GM12878 (cell line): ENCODE data around the gene MIEN1. TPM values are rescaled to one million over a fixed set of nuclear protein-coding genes. Genes with fewer than 3 reads are reported as not detected.

ENCODE experiments used
- ATF2 ChIP-seq: IDR thresholded peaks from 2 replicates; pipeline ENCODE4 v1.6.1; 2012; ENCODE audit warnings: low read length, inconsistent platforms
- CUX1 ChIP-seq: IDR thresholded peaks from 2 replicates; pipeline ENCODE4 v1.6.1; 2012; ENCODE audit warnings: improper control_type of control experiment, low read depth, low read length; ENCODE audit not compliant: insufficient replicate concordance
- FOXM1 ChIP-seq: IDR thresholded peaks from 2 replicates; pipeline ENCODE4 v1.6.1; 2012; ENCODE audit warnings: low read depth, mild to moderate bottlenecking, inconsistent platforms, low read length, moderate library complexity
- GATAD2B ChIP-seq: fragments of 450-650 bp; conservative IDR thresholded peaks from 2 replicates; pipeline ENCODE4 v1.6.1; 2017; ENCODE audit warnings: low read depth, mild to moderate bottlenecking, moderate library complexity
- IKZF1 ChIP-seq: fragments of 450-650 bp; conservative IDR thresholded peaks from 2 replicates; pipeline ENCODE4 v1.6.1; 2017; ENCODE audit warnings: antibody characterized with exemption, mild to moderate bottlenecking
- MXI1 ChIP-seq: fragments of 150-350 bp; IDR thresholded peaks from 2 replicates; pipeline ENCODE4 v1.6.1; 2011; ENCODE audit warnings: low read depth, mild to moderate bottlenecking, inconsistent platforms, low read length, improper control_type of control experiment
- MYB ChIP-seq: fragments of 150-350 bp; IDR thresholded peaks from 2 replicates; pipeline ENCODE4 v1.6.1; 2014; ENCODE audit warnings: mild to moderate bottlenecking, low read depth, low read length, borderline replicate concordance
- NFXL1 ChIP-seq: fragments of 450-650 bp; IDR thresholded peaks from 2 replicates; pipeline ENCODE4 v1.6.1; 2017; ENCODE audit warnings: antibody characterized with exemption, mild to moderate bottlenecking, borderline replicate concordance
- NR2F1 ChIP-seq: fragments of 450-650 bp; conservative IDR thresholded peaks from 2 replicates; pipeline ENCODE4 v1.6.1; 2017; ENCODE audit warnings: mild to moderate bottlenecking
- REST ChIP-seq: IDR thresholded peaks from 2 replicates; pipeline ENCODE4 v1.6.1; 2012; ENCODE audit warnings: mild to moderate bottlenecking, low read depth, low read length
- TCF12 ChIP-seq: IDR thresholded peaks from 2 replicates; pipeline ENCODE4 v1.6.1; 2011; ENCODE audit warnings: low read depth, mild to moderate bottlenecking, low read length
- YY1 ChIP-seq: IDR thresholded peaks from 2 replicates; pipeline ENCODE4 v1.6.1; 2011; ENCODE audit warnings: low read depth, mild to moderate bottlenecking, low read length
- ZBED1 ChIP-seq: IDR thresholded peaks from 2 replicates; pipeline ENCODE4 v1.6.1; 2016; ENCODE audit warnings: borderline replicate concordance
- ZNF217 ChIP-seq: fragments of 450-650 bp; IDR thresholded peaks from 2 replicates; pipeline ENCODE4 v1.6.1; 2017; ENCODE audit warnings: antibody characterized with exemption, mild to moderate bottlenecking
- ZNF24 ChIP-seq: fragments of 450-650 bp; IDR thresholded peaks from 2 replicates; pipeline ENCODE4 v1.6.1; 2017; ENCODE audit warnings: antibody characterized with exemption, mild to moderate bottlenecking
- ZNF384 ChIP-seq: IDR thresholded peaks from 2 replicates; pipeline ENCODE4 v1.6.1; 2012; ENCODE audit warnings: low read depth, mild to moderate bottlenecking, low read length, improper control_type of control experiment, borderline replicate concordance
- ZNF687 ChIP-seq: fragments of 450-650 bp; IDR thresholded peaks from 2 replicates; pipeline ENCODE4 v1.6.1; 2017; ENCODE audit warnings: mild to moderate bottlenecking, moderate library complexity
- polyA plus RNA-seq, 11 experiments: library from polyadenylated mRNA; depleted of rRNA in 4 of 11; unstranded in 6 of 11; stranded (reverse) in 5 of 11; fragments of >200 nt; fragmentation: Nextera tagmentation in 4 of 11; fragmentation: Illumina TruSeq in 1 of 11; extraction: Ambion mirVana in 4 of 11; extraction: Trizol in 1 of 11; gene quantifications; 1 replicate in 1 of 11; 2 replicates in 10 of 11; pipeline versions ENCODE4 v1.2.1 to v1.2.3, GENCODE V29; 2011 to 2016; ENCODE audit warnings: inconsistent platforms in 2 of 11, missing spikeins in 2 of 11, low read depth in 1 of 11
- total RNA-seq, 4 experiments: library from RNA; depleted of rRNA in 3 of 4; stranded (reverse); fragments of >200 nt in 3 of 4; fragmentation: Illumina TruSeq in 1 of 4; extraction: Trizol in 1 of 4; gene quantifications; 2 replicates each; pipeline versions ENCODE4 v1.2.1 to v1.2.3, GENCODE V29; 2013 to 2021

MIEN1 gene
- total and polyA plus RNA-seq, 10 of the 15 experiments (the other 5 are each of a cell fraction or from before 2014, with no cell fraction given) = 24.9 to 89.1 (median 47.7) TPM

GRCh38 chr17:39767147-39767546, 36.8 kb upstream of the MIEN1 start (continued):
- TF ChIP-seq CUX1 = no peak
- TF ChIP-seq ZBED1 = no peak
- TF ChIP-seq ZNF384 = peak; percentile 24; the same call in 1 of the 2 replicates
- 0 out of 2 replicates have a peak, but pooled peaks have one; percentile 40 for TF ChIP-seq ATF2
- TF ChIP-seq TCF12 = 0 out of 2 replicates have a peak, but pooled peaks have one; percentile 21
- TF ChIP-seq MXI1 = no peak
- TF ChIP-seq GATAD2B = peak; percentile 76
- TF ChIP-seq REST = no peak
- TF ChIP-seq FOXM1 = peak; percentile 53; the same call in 1 of the 2 replicates
- no peak for TF ChIP-seq ZNF24
- TF ChIP-seq MYB = peak; percentile 49; the same call in 1 of the 2 replicates
- peak; percentile 94 for TF ChIP-seq IKZF1
- 0 out of 2 replicates have a peak, but pooled peaks have one; percentile 38 for TF ChIP-seq ZNF217
- TF ChIP-seq NR2F1 = peak; percentile 46; the same call in 1 of the 2 replicates
- TF ChIP-seq YY1 = no peak
- TF ChIP-seq NFXL1 = no peak
- peak; percentile 92 for TF ChIP-seq ZNF687
